Activated gamma-delta T cell treated with anti-CD3 and anti-CD28 coated beads, Interleukin-2, amount 50 U/mL, for 16 hours (primary cell): Measurements from ENCODE around the gene TOB1.
"Not testable (repeated sequence)": the region's sequence is repeated elsewhere in the genome, so short reads cannot be mapped to it uniquely, and the experiment has no call there.

ENCODE experiments used
- DNase-seq: peaks from one replicate; pipeline ENCODE4 v3.0.0-alpha.2; 2020; ENCODE audit warnings: low read depth

TOB1 gene

DNA sequence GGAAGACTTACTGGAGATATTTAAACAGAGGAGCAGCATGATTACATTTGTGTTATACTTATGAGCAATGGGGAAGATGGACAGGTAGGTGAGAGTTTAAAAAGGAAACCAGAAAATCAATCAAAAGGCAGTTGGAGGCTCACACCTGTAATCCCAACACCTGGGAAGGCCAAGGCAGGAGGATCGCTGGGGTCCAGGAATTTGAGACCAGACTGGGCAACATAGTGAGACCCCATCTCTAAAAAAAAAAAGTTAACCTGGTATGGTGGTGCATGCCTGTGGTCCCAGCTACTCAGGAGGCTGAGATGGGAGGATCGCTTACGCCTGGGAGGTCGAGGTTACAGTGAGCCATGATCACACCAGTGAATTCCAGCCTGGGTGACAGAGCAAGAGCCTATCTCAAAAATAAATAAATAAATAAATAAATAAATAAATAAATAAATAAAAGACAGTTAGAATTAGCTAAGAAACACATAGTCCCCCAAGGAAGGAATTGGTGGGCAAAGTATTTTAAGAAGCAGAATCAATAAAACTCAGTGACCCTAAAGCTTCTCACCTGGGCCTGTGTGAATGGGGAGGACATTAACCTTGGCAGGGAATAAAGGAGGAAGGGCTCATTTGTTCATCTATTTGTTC, 32.3 kb upstream of the TOB1 start:
- DNase-seq, result no peak

DNA sequence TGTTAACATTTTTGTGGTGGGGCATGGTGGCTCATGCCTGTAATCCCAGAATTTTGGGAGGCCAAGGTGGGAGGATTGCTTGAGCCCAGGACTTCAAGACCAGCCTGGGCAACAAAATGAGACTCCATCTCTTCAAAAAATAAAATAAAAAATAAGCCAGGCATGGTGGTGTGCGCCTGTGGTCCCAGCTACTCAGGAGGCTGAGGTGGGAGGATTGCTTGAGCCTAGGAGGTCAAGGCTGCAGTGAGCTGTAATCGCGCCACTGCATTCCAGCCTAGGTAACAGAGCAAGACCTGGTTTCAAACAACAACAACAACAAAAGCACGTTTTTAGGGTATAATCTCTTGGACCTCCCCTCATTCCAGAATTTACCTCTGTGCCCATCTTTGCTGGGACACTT, 28.4 kb upstream of the TOB1 start:
- DNase-seq, result not testable (repeated sequence)

DNA sequence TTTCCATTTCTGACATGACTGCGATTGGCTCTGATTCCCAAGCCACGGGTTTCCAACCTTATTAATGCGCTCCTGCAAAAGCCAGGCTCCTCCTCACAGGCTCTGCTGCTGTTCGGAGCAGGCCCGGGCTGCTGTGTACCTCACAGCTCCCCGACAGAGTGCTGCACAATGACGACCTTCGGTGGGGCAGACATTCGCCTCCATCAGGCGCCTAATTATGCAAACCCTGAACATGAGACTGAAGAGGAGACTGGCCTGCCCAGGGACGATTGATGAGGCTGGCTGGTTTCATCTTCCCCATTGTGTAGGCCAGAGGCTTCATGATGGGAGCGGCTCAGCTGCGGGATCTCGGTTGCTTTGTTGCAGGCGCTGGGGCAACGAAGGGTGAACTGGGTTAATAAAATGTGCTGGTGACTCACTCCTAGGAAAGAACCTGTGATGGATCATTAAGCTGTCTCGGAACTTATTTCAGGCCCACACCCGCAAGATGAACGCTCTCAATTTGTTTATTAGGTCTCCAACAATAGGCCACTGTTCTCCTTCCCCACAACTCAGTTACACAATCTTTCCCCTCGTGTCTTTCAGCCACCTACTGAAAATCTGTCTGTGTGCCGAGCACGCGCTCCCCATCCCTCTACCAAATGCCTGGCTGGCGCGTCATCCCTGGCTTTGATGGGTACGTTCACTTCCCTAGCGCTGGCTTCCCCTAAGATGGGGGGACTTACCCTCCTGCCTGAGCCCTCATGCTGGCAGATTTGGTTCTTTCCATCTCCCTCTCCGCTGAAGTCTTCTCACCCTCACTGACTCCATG, 27.2 kb upstream of the TOB1 start:
- DNase-seq, result no peak

DNA sequence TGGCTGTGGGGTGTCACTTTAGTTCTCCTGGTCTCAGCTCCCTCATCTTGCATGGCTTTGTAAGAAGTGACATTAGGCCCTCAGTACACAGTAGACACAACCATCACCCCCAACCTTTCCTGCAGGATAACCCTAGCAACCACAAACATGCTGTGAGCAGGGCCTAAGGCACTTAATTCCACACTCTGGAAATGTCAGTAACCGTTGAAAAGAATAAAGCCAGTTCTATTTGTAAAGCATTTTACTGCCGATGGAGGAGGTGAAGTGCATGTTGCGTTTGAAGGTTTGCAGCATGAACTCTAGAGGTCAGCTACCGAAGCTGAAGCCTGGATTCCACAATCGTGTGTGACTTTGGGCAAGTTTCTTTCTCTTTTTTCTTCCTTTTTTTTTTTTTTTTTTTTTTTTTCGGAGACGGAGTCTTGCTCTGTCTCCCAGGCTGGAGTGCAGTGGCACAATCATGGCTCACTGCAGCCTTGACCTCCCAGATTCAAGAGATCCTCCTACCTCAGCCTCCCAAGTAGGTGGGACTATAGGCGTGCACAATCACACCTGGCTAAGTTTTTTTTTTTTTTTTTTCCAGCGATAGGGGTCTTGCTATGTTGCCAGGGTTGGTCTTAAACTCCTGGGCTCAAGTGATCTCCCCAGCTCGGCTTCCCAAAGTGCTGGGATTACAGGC, 26.1 kb upstream of the TOB1 start:
- no peak for DNase-seq

DNA sequence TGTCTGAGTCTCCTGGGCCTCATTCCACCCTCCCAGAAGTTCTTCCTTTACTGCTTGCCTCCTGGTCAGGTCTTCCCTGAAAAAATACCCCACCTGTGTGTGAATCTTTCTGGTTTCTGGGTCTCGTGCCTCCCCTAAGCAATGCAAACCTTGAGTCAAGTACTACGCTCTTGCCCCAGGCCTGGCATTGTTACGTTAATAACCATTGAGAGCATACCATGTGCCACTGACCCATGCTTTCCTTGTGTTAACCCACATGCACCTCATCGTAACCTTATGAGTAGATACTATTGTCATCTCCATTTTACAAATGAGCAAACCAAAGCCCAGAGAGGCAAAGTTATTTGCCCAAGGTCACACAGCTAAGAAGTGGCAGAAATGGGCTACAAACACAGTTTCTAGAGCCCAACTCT, 25.4 kb upstream of the TOB1 start:
- DNase-seq, result no peak

DNA sequence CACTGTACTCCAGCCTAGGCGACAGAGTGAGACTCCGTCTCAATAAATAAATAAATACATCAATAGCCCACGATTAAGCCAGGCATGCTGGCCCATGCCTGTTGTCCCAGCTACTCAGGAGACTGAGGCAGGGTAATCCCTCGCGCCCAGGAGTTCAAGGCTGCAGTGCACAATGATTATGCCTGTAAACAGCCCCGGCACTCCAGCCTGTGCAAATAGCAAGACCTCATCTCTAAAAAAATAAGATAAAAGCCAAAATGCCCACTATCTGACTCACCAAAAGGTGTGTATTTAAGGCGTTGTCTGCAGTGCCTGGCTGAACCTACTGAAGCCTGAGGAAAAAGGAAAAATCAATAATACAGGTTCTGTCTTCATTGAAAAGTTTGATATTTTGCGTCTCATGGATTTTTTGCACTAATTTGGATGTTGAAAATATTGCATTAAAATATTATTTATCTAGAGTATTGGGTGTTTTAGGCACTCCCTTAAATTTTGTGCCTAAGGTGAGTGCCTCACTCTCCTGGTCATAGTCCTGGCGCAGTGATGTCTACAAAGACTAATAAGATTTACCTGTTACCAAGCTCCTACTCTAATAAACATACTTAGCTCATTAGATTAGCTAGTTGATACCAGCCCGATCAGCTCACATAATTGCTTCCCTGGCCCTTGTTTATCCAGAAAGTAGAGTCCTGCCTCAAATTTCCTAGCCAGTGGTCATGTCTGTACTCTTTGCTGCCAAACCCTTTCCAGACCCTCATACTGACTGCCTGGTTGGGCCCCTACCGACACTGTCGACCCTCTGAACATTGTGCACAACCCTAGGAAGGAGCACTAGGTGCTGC, 24.7 kb upstream of the TOB1 start:
- no peak for DNase-seq

DNA sequence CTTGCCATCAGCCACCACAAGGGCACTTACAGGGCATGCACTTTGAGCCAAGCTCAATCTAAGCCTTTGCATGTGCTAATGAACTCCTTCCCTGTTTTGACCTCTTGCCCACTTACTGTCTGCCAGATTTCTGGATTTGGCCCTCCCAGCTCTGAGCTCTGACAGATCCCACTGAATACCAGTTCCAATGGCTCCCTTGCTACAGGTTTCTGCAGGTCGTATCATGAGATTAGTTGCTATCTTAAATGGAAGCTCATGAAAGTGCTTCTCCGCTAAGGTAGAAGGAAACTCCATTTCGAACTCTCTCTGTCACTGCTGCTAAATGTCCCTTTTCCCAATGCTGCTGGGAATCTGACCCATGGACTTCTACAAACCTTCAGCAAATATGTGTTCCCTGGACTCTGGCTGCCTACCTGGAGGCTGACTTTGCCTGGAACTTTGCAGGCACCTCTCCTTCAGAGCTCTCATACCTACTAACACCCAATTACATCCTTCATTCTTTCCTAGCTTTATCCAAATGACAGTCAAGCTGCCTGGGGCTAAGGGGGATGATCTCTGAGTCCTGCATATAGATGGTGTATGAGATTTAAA, 23.5 kb upstream of the TOB1 start:
- DNase-seq, result no peak

DNA sequence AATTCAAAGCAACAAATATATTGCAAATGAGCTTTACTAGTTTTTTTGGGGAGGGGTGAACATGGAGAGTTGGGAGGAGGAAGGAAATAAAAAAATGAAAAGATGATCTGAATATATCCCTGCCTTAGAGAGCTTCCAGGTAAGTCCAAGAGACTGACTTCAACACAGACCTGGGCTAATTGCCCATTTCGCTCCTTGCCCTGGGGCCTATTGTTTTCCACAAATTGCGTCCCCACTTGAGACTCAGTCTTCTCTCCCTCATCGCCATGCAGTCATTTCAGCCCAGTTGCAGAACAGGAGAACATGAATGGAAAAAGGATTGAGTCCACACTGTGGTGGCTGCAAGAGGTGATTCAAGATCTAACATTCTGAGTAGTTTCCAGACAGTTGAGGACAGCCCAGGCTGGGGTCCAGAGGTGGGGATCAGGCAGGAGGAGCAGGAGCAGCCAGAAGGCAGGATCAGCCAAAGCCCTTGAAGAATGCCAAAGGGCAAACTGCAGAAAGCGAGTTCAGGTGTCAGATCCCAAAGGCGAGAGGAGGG, 21.6 kb upstream of the TOB1 start:
- no peak for DNase-seq

DNA sequence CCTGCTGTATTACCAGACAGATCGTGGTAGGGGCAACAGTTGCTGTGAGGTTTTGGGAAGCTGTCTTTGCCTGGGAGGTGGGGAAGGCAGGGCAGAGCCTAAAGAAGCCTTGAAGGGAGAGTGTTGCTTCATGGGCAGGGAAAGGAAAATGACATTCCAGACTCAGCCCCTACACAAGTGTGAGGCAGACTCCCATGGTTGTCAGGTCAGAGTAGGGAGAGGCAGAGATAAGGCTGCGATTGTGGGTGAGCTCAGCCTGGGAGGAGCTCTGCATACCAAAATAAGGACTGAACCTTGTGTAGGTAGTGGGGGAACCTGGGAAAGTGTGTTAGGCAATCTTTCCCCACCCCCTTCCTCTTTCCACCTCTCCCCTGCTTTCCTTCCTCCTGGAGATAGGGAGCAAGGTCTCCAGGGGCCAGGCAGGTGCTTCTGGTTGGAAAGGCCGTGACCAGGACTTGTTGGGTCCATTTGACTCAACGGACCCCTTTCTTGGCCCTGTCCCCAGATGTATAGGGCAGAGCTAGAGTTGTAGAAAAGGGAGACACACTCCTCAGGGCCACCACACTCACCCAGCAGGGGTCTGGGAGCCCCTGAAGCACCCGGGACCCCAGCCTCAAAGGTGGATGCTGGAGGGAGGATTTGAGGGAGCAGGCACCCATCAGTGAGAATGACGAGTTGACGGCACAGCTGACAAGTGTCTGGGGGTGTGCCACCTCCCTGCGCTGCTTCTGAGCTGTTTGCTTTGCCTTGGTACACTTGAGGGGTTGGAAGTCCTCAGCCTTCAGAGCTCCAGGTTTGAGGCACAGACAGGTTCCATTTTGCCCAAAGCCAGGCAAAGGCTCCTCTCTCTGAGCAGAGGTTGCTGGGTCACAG, 18.5 kb upstream of the TOB1 start:
- DNase-seq, result no peak

DNA sequence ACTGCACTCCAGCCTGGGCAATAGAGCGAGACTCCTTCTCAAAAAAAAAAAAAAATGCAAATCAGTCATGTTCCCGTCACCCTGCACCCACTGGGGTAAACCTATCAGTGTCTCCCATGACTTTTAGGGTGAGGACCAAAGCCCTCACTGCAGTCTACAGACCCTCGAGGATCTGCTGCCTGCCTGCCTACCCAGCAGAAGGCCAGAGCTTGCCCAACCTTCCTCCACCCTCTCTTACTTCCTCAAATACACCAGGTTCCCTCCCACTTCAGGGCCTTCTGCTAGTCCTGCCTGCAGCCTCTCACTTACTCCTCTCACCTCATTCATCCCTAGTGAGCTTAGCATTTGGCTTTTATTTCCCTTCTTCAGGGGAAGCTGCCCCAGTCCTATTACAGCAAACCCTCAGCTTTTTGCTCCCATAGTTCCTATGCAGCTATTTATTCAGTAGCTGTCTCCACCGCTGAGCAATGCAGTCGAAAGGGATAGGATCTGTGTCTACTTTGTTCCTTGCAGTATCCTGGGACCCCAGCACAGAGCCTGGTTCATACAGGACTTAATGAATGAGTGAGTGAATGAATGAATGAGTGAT, 17.8 kb upstream of the TOB1 start:
- DNase-seq, result no peak

DNA sequence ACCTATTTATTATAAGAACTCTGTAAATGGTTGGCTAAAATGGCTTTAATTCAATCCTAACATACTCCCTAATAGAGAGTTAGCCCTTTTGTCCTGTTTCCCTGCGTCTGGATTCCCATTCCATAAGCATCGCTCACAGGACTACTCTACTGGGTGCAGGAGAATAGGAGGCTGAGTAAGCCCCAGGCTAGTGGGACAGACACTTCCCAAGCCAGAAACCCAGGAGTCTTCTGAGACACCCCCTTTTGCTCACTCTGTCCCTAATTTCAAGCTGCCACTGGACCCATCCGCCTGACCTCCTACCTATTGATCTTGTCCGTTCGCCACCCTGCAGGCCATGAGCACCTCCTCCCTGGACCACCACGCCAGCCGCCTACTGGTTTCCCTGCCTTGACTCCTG, 16.7 kb upstream of the TOB1 start:
- DNase-seq, result no peak

DNA sequence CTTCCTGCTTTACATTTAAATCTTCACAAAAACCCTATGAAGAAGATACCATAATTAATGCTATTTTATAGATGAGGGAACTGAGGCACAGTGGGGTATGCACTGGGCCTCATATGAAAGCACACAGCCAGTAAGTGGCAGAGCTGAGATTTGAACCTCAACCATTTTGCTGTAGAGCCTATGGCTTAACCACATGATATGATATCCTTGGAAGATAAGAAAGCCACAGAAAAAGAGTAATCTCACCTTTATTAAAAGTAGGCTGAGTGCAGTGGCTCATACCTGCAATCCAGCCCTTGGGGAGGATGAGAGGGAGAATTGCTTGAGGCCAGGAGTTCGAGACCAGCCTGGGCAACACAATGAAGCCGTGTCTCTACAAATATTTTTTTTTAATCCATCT, 15.0 kb upstream of the TOB1 start:
- no peak for DNase-seq

DNA sequence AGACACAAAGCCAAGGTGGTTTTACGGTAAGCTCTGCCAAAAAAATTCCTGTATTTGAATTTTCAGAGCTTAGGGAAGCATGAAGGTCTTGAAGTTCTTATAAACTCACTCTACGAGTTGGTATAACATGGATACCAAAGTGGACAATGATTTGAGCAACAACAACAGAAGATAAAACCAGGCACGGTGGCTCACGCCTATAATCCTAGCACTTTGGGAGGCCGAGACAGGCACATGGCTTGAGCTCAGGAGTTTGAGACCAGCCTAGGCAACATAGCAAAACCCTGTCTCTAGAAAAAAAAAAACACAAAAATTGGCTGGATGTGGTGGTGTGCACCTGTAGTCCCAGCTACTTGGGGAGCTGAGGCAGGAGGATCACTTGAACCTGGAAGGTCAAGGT, 12.9 kb upstream of the TOB1 start:
- no peak for DNase-seq

DNA sequence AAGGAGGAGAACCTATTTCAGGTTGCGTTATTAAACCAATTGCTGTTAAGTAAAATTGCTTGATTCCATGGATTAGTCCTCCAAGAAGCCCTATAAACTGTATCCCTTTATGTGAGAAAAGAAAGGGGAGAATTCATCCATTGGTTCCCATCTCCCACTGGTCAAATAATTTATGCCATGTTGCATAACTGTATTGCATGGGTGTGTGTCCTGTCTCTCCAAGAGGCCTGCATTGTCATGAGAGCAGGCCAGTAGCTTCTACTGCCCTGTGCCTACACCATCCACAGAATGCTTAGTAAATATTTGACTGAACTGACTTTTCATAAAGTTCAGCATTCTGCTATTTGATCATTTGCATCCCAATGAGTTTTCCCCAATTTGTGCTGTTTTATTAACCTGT, 11.7 kb upstream of the TOB1 start:
- DNase-seq, result no peak

DNA sequence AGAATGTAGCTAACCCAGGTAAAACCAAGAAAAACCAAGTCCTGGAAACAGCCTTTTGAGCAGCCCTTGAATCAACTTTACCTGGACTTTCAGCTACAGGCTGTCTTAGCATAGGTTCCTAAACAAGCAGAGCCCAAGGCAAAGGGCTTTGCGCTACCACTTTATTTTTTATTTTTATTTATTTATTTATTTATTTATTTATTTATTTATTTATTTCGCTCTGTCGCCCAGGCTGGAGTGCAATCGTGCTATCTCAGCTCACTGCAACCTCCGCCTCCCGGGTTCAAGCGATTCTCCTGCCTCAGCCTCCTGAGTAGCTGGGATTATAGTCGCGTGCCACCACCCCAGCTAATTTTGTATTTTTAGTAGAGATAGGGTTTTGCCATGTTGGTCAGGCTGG, 10.9 kb upstream of the TOB1 start:
- not testable (repeated sequence) for DNase-seq

DNA sequence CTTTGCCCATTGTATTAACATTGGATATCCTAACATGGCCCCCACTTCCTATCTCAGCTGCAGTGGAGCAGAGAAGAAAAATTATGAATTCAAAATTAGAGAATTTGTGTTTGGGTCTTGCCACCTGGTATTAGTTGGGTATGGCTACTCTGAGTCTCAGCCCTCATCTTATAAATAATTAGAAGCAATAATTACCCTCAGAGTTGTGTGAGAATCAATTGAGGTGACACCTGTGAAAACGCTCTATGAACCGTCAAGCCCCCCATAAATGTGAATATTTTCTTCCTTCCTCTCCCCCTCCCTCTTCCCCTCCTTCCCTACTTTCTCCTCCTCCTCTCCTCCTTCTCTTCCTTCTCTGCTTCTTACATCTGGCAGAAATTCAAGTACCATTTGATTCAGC, 8.9 kb upstream of the TOB1 start:
- no peak for DNase-seq

DNA sequence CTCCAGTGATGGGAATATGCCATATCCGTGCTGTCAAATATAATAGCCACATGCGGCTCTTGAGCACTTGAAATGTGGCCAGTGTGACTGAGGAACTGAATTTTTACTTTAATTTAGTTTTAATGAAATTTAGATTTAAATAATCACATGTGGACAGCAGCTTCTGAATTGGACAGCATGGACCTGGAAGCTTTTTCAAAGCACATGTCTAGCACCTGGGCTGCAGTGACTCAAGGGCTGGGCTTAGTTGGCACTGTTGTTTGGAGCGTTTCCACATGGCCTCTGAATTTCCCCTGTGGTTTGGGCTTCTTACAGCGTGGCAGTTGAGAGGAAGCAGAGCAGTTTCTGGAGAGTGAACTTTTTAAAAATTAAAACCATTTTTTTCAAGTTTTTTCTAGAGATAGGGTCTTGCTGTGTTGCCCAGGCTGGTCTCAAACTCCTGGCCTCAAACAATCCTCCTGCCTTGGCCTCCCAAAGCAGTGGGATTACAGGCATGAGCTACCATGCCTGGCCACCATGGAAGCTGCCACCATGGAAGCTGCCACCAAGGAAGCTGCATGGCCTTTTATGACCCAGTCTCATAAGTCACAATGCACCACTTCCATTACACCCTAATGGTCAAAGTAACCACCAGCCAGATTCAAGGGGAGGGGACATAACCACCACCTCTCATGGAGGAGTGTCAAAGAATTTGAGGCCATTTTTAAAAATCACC, 6.7 kb upstream of the TOB1 start:
- no peak for DNase-seq

DNA sequence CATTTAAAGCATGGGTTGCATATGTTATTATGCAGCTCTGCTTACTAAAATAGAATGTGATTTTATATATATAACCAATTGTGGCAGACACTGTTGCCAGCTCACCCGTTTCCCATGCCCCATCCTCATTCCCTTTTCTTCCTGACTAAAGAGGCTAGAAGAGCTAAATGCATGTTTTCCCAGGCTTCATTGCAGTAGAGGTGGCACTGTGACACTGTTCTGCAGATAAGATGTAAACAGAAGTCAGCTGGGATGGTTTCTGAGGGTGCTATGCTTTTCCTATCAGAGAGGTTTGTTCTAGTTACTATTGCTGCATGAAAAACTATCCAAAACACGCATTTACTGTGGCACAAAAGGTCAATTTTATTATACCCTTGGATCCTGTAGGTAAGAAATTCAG, 5.7 kb upstream of the TOB1 start:
- DNase-seq, result no peak

DNA sequence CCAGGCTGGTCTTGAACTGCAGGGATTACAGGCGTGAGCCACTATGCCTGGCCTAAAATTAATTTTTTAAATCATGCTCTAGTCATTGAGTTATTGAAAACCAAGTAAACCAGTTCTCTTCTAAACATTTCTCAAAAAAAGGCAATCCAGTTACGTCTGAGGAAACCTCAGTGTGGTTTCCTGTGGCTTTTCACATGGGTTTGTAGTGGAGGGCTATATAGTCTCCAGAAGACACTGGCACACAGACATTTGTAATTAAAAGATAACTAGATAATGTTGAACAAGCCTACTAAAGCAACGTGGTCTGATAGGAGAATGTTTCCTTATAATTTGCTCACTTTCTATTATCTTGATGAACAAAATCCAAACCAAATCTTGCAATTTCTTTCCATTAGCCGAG, 5.2 kb upstream of the TOB1 start:
- DNase-seq, result no peak

DNA sequence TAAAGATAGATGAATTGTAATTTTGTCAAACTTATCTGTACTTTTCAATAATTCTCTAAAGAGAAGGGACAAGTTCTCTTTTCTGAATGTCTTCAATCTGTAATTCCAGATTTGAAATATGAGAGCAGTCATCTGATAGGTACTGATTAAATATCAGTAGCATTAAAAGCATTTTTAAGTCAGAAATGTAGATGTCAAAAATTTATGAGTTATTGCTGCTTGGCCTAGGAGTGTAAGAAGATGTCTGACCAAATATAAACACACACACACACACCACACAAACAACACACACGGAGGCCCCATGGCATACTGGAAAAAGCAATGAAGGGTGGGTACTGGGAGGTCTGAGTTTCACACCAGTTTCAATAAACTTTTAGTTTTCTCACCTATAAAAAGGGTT, 2.4 kb upstream of the TOB1 start:
- DNase-seq, result no peak
